Thyroid gland (tissue), 4 donors: ENCODE results near the gene MCF2L.

Experiments
- POLR2A ChIP-seq, 2 donors: fragments of 450-650 bp; IDR thresholded peaks; one replicate each; pipeline ENCODE4 v1.6.1; 2017; ENCODE audit warnings: antibody characterized with exemption in 2 of 2, mild to moderate bottlenecking in 2 of 2, moderate library complexity in 1 of 2
- TF ChIP-seq, protein P1 (sequence below), 6 experiments: fragments of 200-600 bp in 3 of 6; fragments of 450-650 bp in 3 of 6; sonication (generic) in 3 of 6; IDR thresholded peaks; one replicate each; pipeline ENCODE4 v1.5.1; 2016 to 2019; ENCODE audit warnings: antibody characterized with exemption in 6 of 6, mild to moderate bottlenecking in 2 of 6, inconsistent platforms in 1 of 6, moderate library complexity in 1 of 6

DNA sequence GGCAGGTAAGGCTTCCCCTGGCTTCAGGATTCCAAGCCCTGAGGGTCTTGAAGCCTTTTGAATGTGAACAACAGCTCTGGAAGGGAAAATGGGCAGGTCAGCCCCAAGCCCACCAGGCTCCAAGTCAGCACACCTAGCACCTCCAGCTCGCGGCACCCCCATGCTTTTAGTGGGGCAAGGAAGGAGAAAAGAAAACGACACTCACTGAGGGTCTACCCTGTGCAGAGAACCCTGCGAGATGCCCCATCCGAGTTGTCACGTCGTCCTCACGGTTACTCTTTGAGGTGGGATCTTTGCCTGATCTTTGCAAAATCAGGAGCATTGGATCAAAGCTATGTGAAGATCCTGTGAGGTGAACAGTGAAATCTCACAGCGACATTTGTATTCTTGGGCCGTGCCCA, 147.9 kb downstream of the MCF2L start:
- TF ChIP-seq POLR2A (IDR thresholded peaks at IDR 0.05), result no peak
- TF ChIP-seq, protein P1, sequence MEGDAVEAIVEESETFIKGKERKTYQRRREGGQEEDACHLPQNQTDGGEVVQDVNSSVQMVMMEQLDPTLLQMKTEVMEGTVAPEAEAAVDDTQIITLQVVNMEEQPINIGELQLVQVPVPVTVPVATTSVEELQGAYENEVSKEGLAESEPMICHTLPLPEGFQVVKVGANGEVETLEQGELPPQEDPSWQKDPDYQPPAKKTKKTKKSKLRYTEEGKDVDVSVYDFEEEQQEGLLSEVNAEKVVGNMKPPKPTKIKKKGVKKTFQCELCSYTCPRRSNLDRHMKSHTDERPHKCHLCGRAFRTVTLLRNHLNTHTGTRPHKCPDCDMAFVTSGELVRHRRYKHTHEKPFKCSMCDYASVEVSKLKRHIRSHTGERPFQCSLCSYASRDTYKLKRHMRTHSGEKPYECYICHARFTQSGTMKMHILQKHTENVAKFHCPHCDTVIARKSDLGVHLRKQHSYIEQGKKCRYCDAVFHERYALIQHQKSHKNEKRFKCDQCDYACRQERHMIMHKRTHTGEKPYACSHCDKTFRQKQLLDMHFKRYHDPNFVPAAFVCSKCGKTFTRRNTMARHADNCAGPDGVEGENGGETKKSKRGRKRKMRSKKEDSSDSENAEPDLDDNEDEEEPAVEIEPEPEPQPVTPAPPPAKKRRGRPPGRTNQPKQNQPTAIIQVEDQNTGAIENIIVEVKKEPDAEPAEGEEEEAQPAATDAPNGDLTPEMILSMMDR (IDR thresholded peaks at IDR 0.05), result no peak
